HEK293 (cell line): ENCODE results near the gene PXMP2.
A peak's percentile ranks its signal among the peaks of the same experiment; 100 is the strongest.

ENCODE experiments used
- AEBP2 ChIP-seq: fragments of 450-650 bp; formaldehyde crosslinking; IDR thresholded peaks from 2 replicates; pipeline ENCODE4 v1.5.1; 2016; ENCODE audit warnings: missing biosample characterization, missing genetic modification characterization, borderline replicate concordance
- ELK4 ChIP-seq: IDR thresholded peaks from 2 replicates; pipeline ENCODE4 v1.6.1; 2011; ENCODE audit warnings: mild to moderate bottlenecking, low read depth, low read length, borderline replicate concordance
- GLI2 ChIP-seq: fragments of 450-650 bp; formaldehyde crosslinking; IDR thresholded peaks from 2 replicates; pipeline ENCODE4; 2017; ENCODE audit warnings: missing biosample characterization, missing genetic modification characterization, low read depth, borderline replicate concordance
- KLF1 ChIP-seq: fragments of 450-650 bp; formaldehyde crosslinking; IDR thresholded peaks from 2 replicates; pipeline ENCODE4 v1.5.1; 2016; ENCODE audit warnings: missing biosample characterization, missing genetic modification characterization
- KLF17 ChIP-seq: fragments of 450-650 bp; formaldehyde crosslinking; IDR thresholded peaks from 2 replicates; pipeline ENCODE4 v1.5.1; 2016; ENCODE audit warnings: missing biosample characterization, missing genetic modification characterization
- KLF7 ChIP-seq: fragments of 450-650 bp; formaldehyde crosslinking; IDR thresholded peaks from 2 replicates; pipeline ENCODE4 v1.5.1; 2016; ENCODE audit warnings: missing biosample characterization, missing genetic modification characterization, borderline replicate concordance
- SALL2 ChIP-seq: fragments of 450-650 bp; formaldehyde crosslinking; IDR thresholded peaks from 2 replicates; pipeline ENCODE4 v1.5.0; 2017; ENCODE audit warnings: missing biosample characterization, mild to moderate bottlenecking, missing genetic modification characterization, borderline replicate concordance
- SCRT2 ChIP-seq: fragments of 450-650 bp; formaldehyde crosslinking; IDR thresholded peaks from 2 replicates; pipeline ENCODE4 v1.5.1; 2016; ENCODE audit warnings: missing biosample characterization, missing genetic modification characterization
- TRIM28 ChIP-seq: IDR thresholded peaks from 2 replicates; pipeline ENCODE4 v1.6.1; 2011; ENCODE audit warnings: low read length, control low read depth, borderline replicate concordance
- TSHZ1 ChIP-seq: fragments of 450-650 bp; formaldehyde crosslinking; IDR thresholded peaks from 2 replicates; pipeline ENCODE4 v1.5.1; 2016; ENCODE audit warnings: missing biosample characterization, missing genetic modification characterization, borderline replicate concordance
- ZNF114 ChIP-seq: fragments of 450-650 bp; formaldehyde crosslinking; IDR thresholded peaks from 2 replicates; pipeline ENCODE4 v1.5.0; 2017; ENCODE audit warnings: missing biosample characterization, missing genetic modification characterization
- ZNF239 ChIP-seq: fragments of 450-650 bp; formaldehyde crosslinking; IDR thresholded peaks from 2 replicates; pipeline ENCODE4 v1.5.1; 2016; ENCODE audit warnings: missing biosample characterization, missing genetic modification characterization
- ZNF26 ChIP-seq: fragments of 450-650 bp; formaldehyde crosslinking; IDR thresholded peaks from 2 replicates; pipeline ENCODE4 v1.5.1; 2016; ENCODE audit warnings: missing biosample characterization, missing genetic modification characterization
- ZNF362 ChIP-seq: fragments of 450-650 bp; formaldehyde crosslinking; IDR thresholded peaks from 2 replicates; pipeline ENCODE4 v1.5.1; 2016; ENCODE audit warnings: missing biosample characterization, missing genetic modification characterization
- ZNF366 ChIP-seq: fragments of 450-650 bp; formaldehyde crosslinking; conservative IDR thresholded peaks from 2 replicates; pipeline ENCODE4 v1.5.1; 2016; ENCODE audit warnings: missing biosample characterization, missing genetic modification characterization
- ZNF416 ChIP-seq: fragments of 450-650 bp; formaldehyde crosslinking; IDR thresholded peaks from 2 replicates; pipeline ENCODE4 v1.5.1; 2016; ENCODE audit warnings: missing biosample characterization, missing genetic modification characterization
- ZNF529 ChIP-seq: fragments of 450-650 bp; formaldehyde crosslinking; IDR thresholded peaks from 2 replicates; pipeline ENCODE4 v1.5.1; 2017; ENCODE audit warnings: missing genetic modification characterization, missing biosample characterization; ENCODE audit not compliant: insufficient replicate concordance
- ZNF580 ChIP-seq: fragments of 450-650 bp; formaldehyde crosslinking; IDR thresholded peaks from 2 replicates; pipeline ENCODE4 v1.5.1; 2016; ENCODE audit warnings: missing biosample characterization, missing genetic modification characterization
- ZNF645 ChIP-seq: fragments of 450-650 bp; formaldehyde crosslinking; IDR thresholded peaks from 2 replicates; pipeline ENCODE4; 2016; ENCODE audit warnings: missing biosample characterization, missing genetic modification characterization
- ZNF707 ChIP-seq: fragments of 450-650 bp; formaldehyde crosslinking; IDR thresholded peaks from 2 replicates; pipeline ENCODE4 v1.5.1; 2016; ENCODE audit warnings: missing biosample characterization, missing genetic modification characterization
- ZNF768 ChIP-seq: fragments of 450-650 bp; formaldehyde crosslinking; IDR thresholded peaks from 2 replicates; pipeline ENCODE4 v1.5.1; 2018; ENCODE audit warnings: missing biosample characterization, mild to moderate bottlenecking, missing genetic modification characterization
- ZNF830 ChIP-seq: fragments of 450-650 bp; IDR thresholded peaks from 2 replicates; pipeline ENCODE4 v1.5.0; 2018; ENCODE audit warnings: missing biosample characterization, missing genetic modification characterization, low read depth, mild to moderate bottlenecking, moderate library complexity
- ZSCAN16 ChIP-seq: fragments of 450-650 bp; formaldehyde crosslinking; IDR thresholded peaks from 2 replicates; pipeline ENCODE4 v1.5.1; 2016; ENCODE audit warnings: missing biosample characterization, missing genetic modification characterization
- ZSCAN18 ChIP-seq: fragments of 450-650 bp; formaldehyde crosslinking; IDR thresholded peaks from 2 replicates; pipeline ENCODE4 v1.5.1; 2016; ENCODE audit warnings: missing biosample characterization, missing genetic modification characterization

Gene PXMP2

GRCh38 chr12:132687211-132688164 is at the start of gene PXMP2, which contains the start of gene POLE (continued):
- TF ChIP-seq ELK4 (peak; percentile 57; the same call in 1 of the 2 replicates), KLF7 (peak; percentile 41; the same call in 1 of the 2 replicates), ZNF416 (tag by site-specific recombination) (no peak), ZNF768 (tag by site-specific recombination) (no peak), ZSCAN18 (tag by site-specific recombination) (0 out of 2 replicates have a peak, but pooled peaks have one; percentile 43), ZNF707 (tag by site-specific recombination) (no peak), ZNF580 (no peak), ZNF362 (tag by site-specific recombination) (no peak), ZNF366 (tag by site-specific recombination) (no peak), KLF1 (tag by site-specific recombination) (no peak), TSHZ1 (tag by site-specific recombination) (no peak; the same call in 1 of the 2 replicates), ZNF830 (tag by site-specific recombination) (no peak), TRIM28 (no peak), ZSCAN16 (tag by site-specific recombination) (no peak), ZNF239 (tag by site-specific recombination) (no peak), ZNF645 (tag by site-specific recombination) (no peak), SALL2 (tag by site-specific recombination) (no peak), KLF17 (tag by site-specific recombination) (peak; percentile 58), ZNF26 (tag by site-specific recombination) (no peak), GLI2 (tag by site-specific recombination) (no peak; the same call in 1 of the 2 replicates), ZNF529 (tag by site-specific recombination) (no peak), ZNF114 (tag by site-specific recombination) (no peak), AEBP2 (no peak), SCRT2 (tag by site-specific recombination) (no peak)
